ENCODE results near the gene ZMIZ1. TPM values are rescaled to one million over a fixed set of nuclear protein-coding genes. Genes with fewer than 3 reads are reported as not detected.

Gene ZMIZ1
- total RNA-seq, 6 donors from 2014 or later: 51.0 to 99.2 (median 91.8) TPM

DNA sequence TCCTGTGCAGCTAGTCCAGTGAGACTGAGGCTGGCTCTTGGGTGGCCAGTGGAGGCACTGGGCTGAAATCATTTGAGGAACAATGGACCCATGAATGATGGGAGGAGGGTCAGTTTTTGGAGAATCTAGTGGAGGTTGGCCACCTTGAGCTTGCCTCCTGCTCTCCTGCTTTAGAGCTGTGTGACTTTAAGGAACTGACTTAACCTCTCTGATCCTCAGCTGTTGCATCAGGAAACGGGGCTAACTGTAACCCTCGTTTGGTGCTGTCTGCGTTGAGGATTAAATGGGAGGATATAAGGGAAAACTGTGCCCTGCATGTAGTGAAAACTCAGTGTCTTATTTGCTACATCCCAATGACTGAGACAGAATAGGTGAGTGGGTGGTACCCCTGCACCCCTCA lies 163.1 kb downstream of the ZMIZ1 start:
- WGBS, 2 donors: 74 to 82% methylated on average over 3 of the region's 3 CpGs
- H3K4me3 ChIP-seq: no peak overlapping the region
- H3K4me1 ChIP-seq: peaks cover 18 to 45% (median 34%) of the 10 kb centered on the region in 4 donors
- H3K27me3 ChIP-seq: no peaks in the 10 kb centered on the region
- H3K36me3 ChIP-seq: peaks cover 0 to 39% (median 13%) of the 10 kb centered on the region in 4 donors
- DNase-seq (no peak), ATAC-seq (ENCODE audit: low FRiP score in 2 of 2) (no peak)
- TF ChIP-seq EP300 (IDR thresholded peaks at IDR 0.05): no peak
- no peak for TF ChIP-seq CTCF (IDR thresholded peaks at IDR 0.05)
- TF ChIP-seq POLR2A (IDR thresholded peaks at IDR 0.05): no peak
- no peak for TF ChIP-seq POLR2AphosphoS5 (IDR thresholded peaks at IDR 0.05)
- no peaks in the 10 kb centered on the region for H3K9me3 ChIP-seq
- no peak overlapping the region for H3K27ac ChIP-seq

DNA sequence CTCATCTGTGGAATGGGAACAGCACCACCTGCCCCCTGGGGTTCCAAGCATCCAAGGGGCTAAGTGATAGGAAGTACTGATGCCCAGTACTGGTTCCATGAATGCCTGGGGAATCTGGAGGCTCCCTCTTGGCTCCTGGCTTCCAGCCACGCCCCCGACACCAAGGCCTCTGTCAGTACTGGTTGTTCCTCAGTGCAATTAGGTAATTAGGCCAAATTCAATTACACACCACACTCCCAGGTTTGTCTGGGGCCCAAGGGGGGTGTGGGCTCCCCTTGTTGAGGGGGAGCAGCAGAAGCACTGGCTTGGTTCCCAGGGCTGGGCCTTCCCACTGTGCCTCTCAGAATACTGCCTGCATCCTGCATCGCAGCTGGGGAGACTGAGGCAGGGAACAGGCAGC lies 164.1 kb downstream of the ZMIZ1 start:
- Histone ChIP-seq H3K27me3 (no peaks in the 10 kb centered on the region), H3K36me3 (peaks cover 0 to 35% (median 13%) of the 10 kb centered on the region in 4 donors), H3K27ac (no peak overlapping the region), H3K4me1 (peaks cover 27 to 55% (median 41%) of the 10 kb centered on the region in 4 donors), H3K9me3 (no peaks in the 10 kb centered on the region), H3K4me3 (no peak overlapping the region)
- DNase-seq: no peak
- WGBS, 2 donors: 90 to 97% methylated on average over 2 to 3 of the region's 3 CpGs
- TF ChIP-seq EP300 (IDR thresholded peaks at IDR 0.05) (no peak), POLR2A (IDR thresholded peaks at IDR 0.05) (no peak), POLR2AphosphoS5 (IDR thresholded peaks at IDR 0.05) (no peak), CTCF (IDR thresholded peaks at IDR 0.05) (no peak)
- ATAC-seq (ENCODE audit: low FRiP score in 2 of 2): no peak

GRCh38 chr10:79234391-79235315 lies 165.9 kb downstream of the ZMIZ1 start:
- H3K36me3 ChIP-seq: peaks cover 0 to 26% (median 10%) of the 10 kb centered on the region in 4 donors
- H3K9me3 ChIP-seq: no peaks in the 10 kb centered on the region
- 84% methylated on average over 5 to 8 of the region's 8 CpGs for WGBS, 2 donors
- ATAC-seq (ENCODE audit: low FRiP score in 2 of 2) (no peak), DNase-seq (no peak)
- no peak overlapping the region for H3K4me3 ChIP-seq
- H3K4me1 ChIP-seq: peaks cover 41 to 66% (median 50%) of the 10 kb centered on the region in 4 donors
- H3K27me3 ChIP-seq: no peaks in the 10 kb centered on the region
- peak overlapping the region in 1 of 4 donors; percentile 76 for H3K27ac ChIP-seq
- TF ChIP-seq POLR2A (IDR thresholded peaks at IDR 0.05): no peak
- TF ChIP-seq EP300 (IDR thresholded peaks at IDR 0.05): no peak

DNA sequence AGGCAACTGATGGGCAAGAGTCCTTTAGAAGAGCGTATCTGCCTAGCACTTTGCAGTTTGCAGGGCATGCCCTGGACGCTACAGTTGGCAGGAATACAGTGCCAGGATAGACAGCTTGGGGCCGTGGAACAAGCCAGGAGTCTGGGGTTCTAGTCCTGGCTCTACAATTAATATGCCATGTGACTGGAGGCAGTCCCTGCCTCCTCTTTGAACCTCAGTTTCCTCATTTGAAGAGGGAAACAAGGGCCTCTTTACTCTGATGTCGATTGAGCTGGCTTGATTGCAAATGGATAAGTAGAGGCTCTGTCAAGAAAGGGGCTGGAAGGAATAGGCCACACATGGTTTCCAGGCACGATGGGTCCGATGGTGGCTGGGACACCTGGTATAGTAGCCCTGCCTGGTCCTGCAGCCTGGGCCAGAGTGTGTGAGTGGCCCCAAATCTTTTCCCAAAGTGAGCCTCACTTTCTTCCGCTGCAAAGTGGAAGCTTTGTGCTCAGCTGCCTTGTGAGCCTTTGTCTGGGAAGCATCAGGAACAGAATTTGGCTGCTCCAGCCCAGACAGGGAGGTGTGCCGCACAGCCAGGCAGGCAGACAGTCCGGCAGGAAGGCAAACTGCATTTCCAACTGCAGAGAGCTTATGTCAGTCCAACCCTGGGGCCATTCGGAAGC lies 167.1 kb downstream of the ZMIZ1 start:
- Histone ChIP-seq H3K27me3 (no peaks in the 10 kb centered on the region), H3K4me3 (no peak overlapping the region), H3K36me3 (peaks cover 0 to 16% (median 5%) of the 10 kb centered on the region in 4 donors), H3K9me3 (no peaks in the 10 kb centered on the region), H3K4me1 (peaks cover 53 to 73% (median 55%) of the 10 kb centered on the region in 4 donors), H3K27ac (peak overlapping the region in 3 of 4 donors; percentile 76 to 84 (median 84))
- WGBS, 2 donors: 70 to 77% methylated on average over 5 to 10 of the region's 10 CpGs
- DNase-seq: no peak
- TF ChIP-seq CTCF (IDR thresholded peaks at IDR 0.05) (no peak), POLR2A (IDR thresholded peaks at IDR 0.05) (no peak), EP300 (IDR thresholded peaks at IDR 0.05) (no peak), POLR2AphosphoS5 (IDR thresholded peaks at IDR 0.05) (no peak)
- no peak for ATAC-seq (ENCODE audit: low FRiP score in 2 of 2)

DNA sequence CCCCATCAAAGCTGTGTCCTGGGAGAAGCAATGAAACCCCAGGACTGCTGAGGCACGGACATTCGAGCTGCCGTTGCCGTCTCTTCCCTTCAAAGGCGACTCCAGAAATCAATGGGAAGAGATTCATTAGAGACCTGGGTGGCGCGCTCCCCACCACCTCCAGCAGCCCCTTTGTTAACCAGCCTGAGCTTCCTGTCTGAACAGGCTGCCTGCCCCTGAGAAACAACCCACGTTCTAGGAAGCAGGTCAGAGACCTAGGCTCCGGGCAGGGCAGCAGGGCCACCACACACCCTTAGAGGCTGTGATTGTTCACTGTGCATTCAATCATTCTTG lies 167.6 kb downstream of the ZMIZ1 start:
- no peaks in the 10 kb centered on the region for H3K27me3 ChIP-seq
- ATAC-seq (ENCODE audit: low FRiP score in 2 of 2) (no peak), DNase-seq (no peak)
- TF ChIP-seq EP300 (IDR thresholded peaks at IDR 0.05) (no peak), POLR2A (IDR thresholded peaks at IDR 0.05) (no peak), CTCF (IDR thresholded peaks at IDR 0.05) (no peak), POLR2AphosphoS5 (IDR thresholded peaks at IDR 0.05) (no peak)
- H3K4me1 ChIP-seq: peaks cover 58 to 78% (median 60%) of the 10 kb centered on the region in 4 donors
- peaks cover 0 to 13% (median 4%) of the 10 kb centered on the region in 4 donors for H3K36me3 ChIP-seq
- WGBS, 2 donors: 47 to 51% methylated on average over 6 to 9 of the region's 9 CpGs
- no peaks in the 10 kb centered on the region for H3K9me3 ChIP-seq
- H3K4me3 ChIP-seq: no peak overlapping the region
- peak overlapping the region in 3 of 4 donors; percentile 76 to 84 (median 84) for H3K27ac ChIP-seq
